MCF 10A (cell line): ENCODE results near the gene ZNRF3. TPM values are rescaled to one million over a fixed set of nuclear protein-coding genes. Genes with fewer than 3 reads are reported as not detected.
A peak's percentile ranks its signal among the peaks of the same experiment; 100 is the strongest.

ENCODE experiments used
- BruUV-seq: library from RNA; stranded (reverse); fragments of 400-500 nt; replicated peaks from 2 replicates; lab custom pipeline; 2021; lab: Mats Ljungman, UMichigan
- CTCF ChIA-PET: fragments of 300-600 bp; sonication (Branson Sonifier 250); formaldehyde crosslinking; extraction: SDS; loops from one replicate; lab custom pipeline; 2021; ENCODE audit warnings: antibody characterized with exemption, inconsistent platforms; lab: Yijun Ruan, JAX
- POLR2A ChIA-PET: fragments of 300-600, 350-650 bp; sonication (Branson Sonifier 250); formaldehyde crosslinking; extraction: SDS; loops from one replicate; lab custom pipeline; 2020; ENCODE audit warnings: antibody characterized with exemption, inconsistent platforms; lab: Yijun Ruan, JAX
- DNase-seq: peaks from one replicate; pipeline ENCODE4 v3.0.0-alpha.2; 2018; ENCODE audit not compliant: unreplicated experiment
- H3K27ac Mint-ChIP-seq: one replicate; pipeline ENCODE4 v1.8.0; 2022; ENCODE audit warnings: mild to moderate bottlenecking, low read depth, mixed read lengths; ENCODE audit not compliant: unreplicated experiment
- H3K27me3 Mint-ChIP-seq: one replicate; pipeline ENCODE4 v1.8.0; 2022; ENCODE audit warnings: mixed read lengths; ENCODE audit not compliant: insufficient read depth, unreplicated experiment
- H3K36me3 Mint-ChIP-seq: one replicate; pipeline ENCODE4 v1.8.0; 2022; ENCODE audit warnings: mild to moderate bottlenecking, moderate library complexity, mixed read lengths; ENCODE audit not compliant: insufficient read depth, unreplicated experiment
- H3K4me1 Mint-ChIP-seq: one replicate; pipeline ENCODE4 v1.8.0; 2022; ENCODE audit warnings: mixed read lengths; ENCODE audit not compliant: insufficient read depth, unreplicated experiment
- H3K4me3 Mint-ChIP-seq: one replicate; pipeline ENCODE4 v1.8.0; 2022; ENCODE audit warnings: mild to moderate bottlenecking, moderate library complexity, mixed read lengths; ENCODE audit not compliant: unreplicated experiment
- H3K9me3 Mint-ChIP-seq: one replicate; pipeline ENCODE4 v1.8.0; 2022; ENCODE audit warnings: mixed read lengths; ENCODE audit not compliant: unreplicated experiment
- CTCF ChIP-seq: fragments of 200-600 bp; IDR thresholded peaks from one replicate; pipeline ENCODE4 v1.8.0; 2022; ENCODE audit warnings: antibody characterized with exemption, mild to moderate bottlenecking; ENCODE audit not compliant: unreplicated experiment
- intact Hi-C: fragments of 100-400 bp; cut with micrococcal nuclease; formaldehyde crosslinking; loops from 2 replicates; pipeline ENCODE4 v1.14.1; 2022
- total RNA-seq: library from RNA; stranded (reverse); gene quantifications from 2 replicates; pipeline ENCODE4 v1.2.3, GENCODE V29; 2022

Gene ZNRF3
- total RNA-seq, 1 experiment from 2014 or later: 7.1 TPM

- Mint-ChIP-seq H3K4me3 (no peak overlapping the region), H3K9me3 (no peaks in the 10 kb centered on the region), H3K27ac (no peak overlapping the region), H3K27me3 (no peaks in the 10 kb centered on the region), H3K4me1 (peaks cover 21% of the 10 kb centered on the region), H3K36me3 (no peaks in the 10 kb centered on the region)
- ChIA-PET CTCF (interaction anchor here (1.0 kb wide), 1 partner anchor 133 kb away, joined by 3 read pairs; no protein-coding TSS in a partner anchor), POLR2A (interaction anchor here (1.7 to 2.1 kb wide), 2 partner anchors 10 to 143 kb away, joined by 4 to 7 read pairs; no protein-coding TSS in a partner anchor)
- TF ChIP-seq CTCF: no peak
- intact Hi-C loops: loop anchor here (5.0 kb wide), 1 partner anchor 134 kb away; no protein-coding TSS in a partner anchor
- DNase-seq: no peak
- BruUV-seq: no TSS peak
These were observed 14.9 kb downstream of the ZNRF3 start for GRCh38 chr22:28898233-28898629.

GRCh38 chr22:28899199-28899853 is 16.0 kb downstream of the ZNRF3 start:
- no peak overlapping the region for H3K4me3 Mint-ChIP-seq
- ChIA-PET POLR2A (interaction anchor here (0.6 to 2.1 kb wide), 4 partner anchors 9 to 1019 kb away, joined by 3 to 7 read pairs (median 4); no protein-coding TSS in a partner anchor), CTCF (interaction anchor here (0.5 to 1.4 kb wide), 5 partner anchors 10 to 380 kb away, joined by 3 to 6 read pairs (median 3); no protein-coding TSS in a partner anchor)
- TF ChIP-seq CTCF: no peak
- no peaks in the 10 kb centered on the region for H3K27me3 Mint-ChIP-seq
- no peaks in the 10 kb centered on the region for H3K36me3 Mint-ChIP-seq
- peak overlapping the region; percentile 27 for H3K27ac Mint-ChIP-seq
- no TSS peak for BruUV-seq
- no peaks in the 10 kb centered on the region for H3K9me3 Mint-ChIP-seq
- intact Hi-C loops: loop anchor here (5.0 kb wide), 1 partner anchor 133 kb away; no protein-coding TSS in a partner anchor
- DNase-seq: peak; percentile 70
- H3K4me1 Mint-ChIP-seq: peaks cover 21% of the 10 kb centered on the region

GRCh38 chr22:28900379-28900925 is 17.1 kb downstream of the ZNRF3 start:
- no peaks in the 10 kb centered on the region for H3K9me3 Mint-ChIP-seq
- ChIA-PET POLR2A (interaction anchor here (1.0 kb wide), 1 partner anchor 16 kb away, joined by 3 read pairs; no protein-coding TSS in a partner anchor), CTCF (interaction anchor here (1.4 kb wide), 1 partner anchor 9 kb away, joined by 6 read pairs; no protein-coding TSS in a partner anchor)
- peaks cover 21% of the 10 kb centered on the region for H3K4me1 Mint-ChIP-seq
- DNase-seq: no peak
- no peaks in the 10 kb centered on the region for H3K36me3 Mint-ChIP-seq
- no peak for TF ChIP-seq CTCF
- no peaks in the 10 kb centered on the region for H3K27me3 Mint-ChIP-seq
- no TSS peak for BruUV-seq
- peak overlapping the region; percentile 4 for H3K27ac Mint-ChIP-seq
- intact Hi-C loops: no loop called here
- H3K4me3 Mint-ChIP-seq: no peak overlapping the region

- peaks cover 9% of the 10 kb centered on the region for H3K4me1 Mint-ChIP-seq
- H3K27me3 Mint-ChIP-seq: no peaks in the 10 kb centered on the region
- no peaks in the 10 kb centered on the region for H3K36me3 Mint-ChIP-seq
- no peak for DNase-seq
- ChIA-PET CTCF (interaction anchor here (1.0 kb wide), 1 partner anchor 138 kb away, joined by 3 read pairs; no protein-coding TSS in a partner anchor), POLR2A (no interaction called here)
- H3K9me3 Mint-ChIP-seq: no peaks in the 10 kb centered on the region
- no peak overlapping the region for H3K27ac Mint-ChIP-seq
- intact Hi-C loops: no loop called here
- no TSS peak for BruUV-seq
- TF ChIP-seq CTCF: no peak
- no peak overlapping the region for H3K4me3 Mint-ChIP-seq
These were observed 19.1 kb downstream of the ZNRF3 start for GRCh38 chr22:28902490-28902889.
